OCI-LY7 (cell line): ENCODE results near the gene CFAP161.
"Not testable (repeated sequence)": the region's sequence is repeated elsewhere in the genome, so short reads cannot be mapped to it uniquely, and the experiment has no call there.

Source experiments
- CTCF ChIP-seq: fragments of 200-600 bp; sonication (generic); conservative IDR thresholded peaks from 2 replicates; pipeline ENCODE4 v1.5.1; 2014; ENCODE audit warnings: mild to moderate bottlenecking, antibody characterized with exemption, low read length, moderate library complexity, mixed read lengths
- EZH2phosphoT487 ChIP-seq: fragments of 200-600 bp; sonication (generic); IDR thresholded peaks from 2 replicates; pipeline ENCODE4 v1.6.1; 2018; ENCODE audit warnings: low read depth, borderline replicate concordance, mild to moderate bottlenecking, mixed run types, antibody characterized with exemption, low read length, moderate library complexity, mixed read lengths

GRCh38 chr15:81158561-81158960 lies 24.5 kb downstream of the CFAP161 start:
- not testable (repeated sequence) for TF ChIP-seq CTCF, EZH2phosphoT487
